ENCODE measurements around the gene DAP3.
"Not testable (repeated sequence)": the region's sequence is repeated elsewhere in the genome, so short reads cannot be mapped to it uniquely, and the experiment has no call there.

DAP3 gene

GRCh38 chr1:155688324-155689080 lies 389 bp upstream of the DAP3 start, which contains the start of gene YY1AP1:
TSS of gene YY1AP1 (minus strand) at chr1:155688774. CDS start at chr1:155680436, 8,338 bp downstream.
- no peak for TF ChIP-seq CTCF (conservative IDR thresholded peaks at IDR 0.05; ENCODE audit: low read length)
- DNase-seq (ENCODE audit: low read depth): peak; percentile 87
- peak within 1 kb of the TSS; percentile 95 for H3K4me3 ChIP-seq (ENCODE audit: low read length)

- no peak for DNase-seq (ENCODE audit: low read depth)
- H3K4me3 ChIP-seq (ENCODE audit: low read length): no peak overlapping the region
- no peak for TF ChIP-seq CTCF (conservative IDR thresholded peaks at IDR 0.05; ENCODE audit: low read length)
Measured at GRCh38 chr1:155691992-155692528, 3.2 kb downstream of the DAP3 start.

- no peak overlapping the region for H3K4me3 ChIP-seq (ENCODE audit: low read length)
- DNase-seq (ENCODE audit: low read depth): no peak
Measured at GRCh38 chr1:155694167-155694566, 5.3 kb downstream of the DAP3 start.

DNA sequence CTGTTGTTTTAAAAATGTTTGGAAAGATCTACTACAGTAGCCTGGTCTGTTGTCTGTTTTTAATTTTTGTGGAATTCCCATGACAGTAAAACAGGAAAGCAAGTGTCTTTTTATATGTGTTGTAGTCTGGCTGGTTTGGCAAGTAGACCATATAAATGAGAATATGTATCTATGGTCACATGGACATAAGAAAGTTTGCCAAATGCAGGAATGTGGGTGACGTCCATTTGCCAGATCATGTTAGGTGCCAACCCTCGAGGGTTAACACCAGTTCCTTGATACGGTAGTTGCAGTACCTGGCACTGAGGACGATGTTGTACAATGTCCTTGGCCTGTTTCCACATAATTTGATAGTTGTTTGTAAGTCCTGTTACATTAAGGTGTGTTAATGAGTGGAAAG lies 6.2 kb downstream of the DAP3 start:
- TF ChIP-seq CTCF (conservative IDR thresholded peaks at IDR 0.05; ENCODE audit: low read length): no peak
- H3K4me3 ChIP-seq (ENCODE audit: low read length): no peak overlapping the region

More at GRCh38 chr1:155694167-155694566, 5.3 kb downstream of the DAP3 start:
- no peak for TF ChIP-seq CTCF (conservative IDR thresholded peaks at IDR 0.05; ENCODE audit: low read length)

DNA sequence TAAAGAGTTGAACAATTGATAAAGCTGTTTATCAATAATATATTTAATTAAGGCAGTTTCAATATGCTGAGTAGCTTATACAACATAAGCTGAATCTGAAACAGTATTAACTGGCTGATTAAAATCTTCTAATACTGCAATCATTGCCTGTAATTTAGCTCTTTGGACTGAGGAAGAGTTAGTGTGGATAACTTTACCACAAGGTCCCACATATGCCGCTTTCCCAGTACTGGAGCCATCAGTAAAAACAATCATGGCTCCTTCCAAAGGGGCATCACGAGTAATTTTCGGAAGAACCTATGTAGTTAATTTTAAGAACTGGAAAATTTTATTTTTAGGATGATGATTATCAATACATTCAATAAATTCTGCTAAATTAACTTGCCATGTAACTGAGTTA lies 6.7 kb downstream of the DAP3 start:
- DNase-seq (ENCODE audit: low read depth): no peak
- no peak for TF ChIP-seq CTCF (conservative IDR thresholded peaks at IDR 0.05; ENCODE audit: low read length)
- H3K4me3 ChIP-seq (ENCODE audit: low read length): no peak overlapping the region

More for the DNA sequence above, 6.2 kb downstream of the DAP3 start:
- DNase-seq (ENCODE audit: low read depth): peak; percentile 29

GRCh38 chr1:155696524-155696923 lies 7.6 kb downstream of the DAP3 start:
- no peak for DNase-seq (ENCODE audit: low read depth)
- TF ChIP-seq CTCF (conservative IDR thresholded peaks at IDR 0.05; ENCODE audit: low read length): no peak
- no peak overlapping the region for H3K4me3 ChIP-seq (ENCODE audit: low read length)

DNA sequence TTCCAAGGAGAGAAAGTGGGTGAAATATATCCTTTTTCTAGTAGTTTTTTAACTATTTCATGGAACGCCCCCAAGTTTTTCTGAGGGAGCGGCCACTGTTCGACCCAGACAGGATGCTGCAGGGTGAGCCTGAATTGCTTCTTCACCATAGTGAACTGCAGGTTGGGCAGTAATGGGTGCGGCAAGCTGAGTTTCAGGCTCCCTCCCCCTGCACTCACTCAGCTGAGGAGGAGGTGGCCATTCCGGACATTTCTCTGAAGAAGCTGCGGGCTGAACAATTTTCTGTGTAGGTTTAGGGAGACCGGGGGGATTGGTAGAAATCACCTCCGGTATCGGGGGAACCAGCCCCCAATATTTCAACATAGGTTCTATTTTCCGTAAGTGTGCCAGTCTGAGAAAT lies 8.2 kb downstream of the DAP3 start:
- no peak for TF ChIP-seq CTCF (conservative IDR thresholded peaks at IDR 0.05; ENCODE audit: low read length)
- no peak for DNase-seq (ENCODE audit: low read depth)
- H3K4me3 ChIP-seq (ENCODE audit: low read length): no peak overlapping the region

GRCh38 chr1:155697616-155698015 lies 8.7 kb downstream of the DAP3 start:
- not testable (repeated sequence) for DNase-seq (ENCODE audit: low read depth); H3K4me3 ChIP-seq (ENCODE audit: low read length)

Data from AG10803 (cell line).